Naive thymus-derived CD4-positive, alpha-beta T cell (primary cell): ENCODE data around the gene TSKU. TPM values are rescaled to one million over a fixed set of nuclear protein-coding genes. Genes with fewer than 3 reads are reported as not detected.

ENCODE experiments used
- ATAC-seq: fragments of 150-1000 bp; cut with Tn5 transposase; 2 replicates; pipeline ENCODE4 v1.10.0; 2021; ENCODE audit warnings: mild to moderate bottlenecking, moderate library complexity
- CTCF ChIA-PET: fragments of 350-600 bp; sonication (Branson Sonifier 250); formaldehyde crosslinking; loops from one replicate; lab custom pipeline; 2021; ENCODE audit warnings: antibody characterized with exemption; lab: Charles Lee
- POLR2A ChIA-PET: fragments of 350-600 bp; sonication (Branson Sonifier 250); formaldehyde crosslinking; loops from one replicate; lab custom pipeline; 2021; ENCODE audit warnings: antibody characterized with exemption, inconsistent platforms; lab: Charles Lee
- DNase-seq, 9 donors: peaks; one replicate each; pipeline versions ENCODE4 v3.0.0 to v3.0.0-alpha.2; 2020 to 2022; ENCODE audit warnings: mixed read lengths in 1 of 9
- H3K27ac ChIP-seq: one replicate; pipeline ENCODE4 v1.7.0; 2013; ENCODE audit warnings: mild to moderate bottlenecking, low read depth, low read length, moderate library complexity
- H3K27me3 ChIP-seq, 2 donors: one replicate each; pipeline ENCODE4 v1.7.0; 2013; ENCODE audit warnings: low read length in 2 of 2, mild to moderate bottlenecking in 2 of 2, moderate library complexity in 2 of 2; ENCODE audit not compliant: control insufficient read depth in 2 of 2, insufficient read depth in 2 of 2
- H3K36me3 ChIP-seq, 3 experiments: 1 replicate in 2 of 3; 2 replicates in 1 of 3; pipeline ENCODE4 v1.7.0; 2013; ENCODE audit warnings: low read length in 3 of 3, mild to moderate bottlenecking in 3 of 3, moderate library complexity in 1 of 3; ENCODE audit not compliant: insufficient read depth in 3 of 3, control insufficient read depth in 2 of 3
- H3K4me1 ChIP-seq, 2 donors: one replicate each; pipeline ENCODE4 v1.7.0; 2013; ENCODE audit warnings: low read length in 2 of 2, mild to moderate bottlenecking in 2 of 2, moderate library complexity in 1 of 2; ENCODE audit not compliant: control insufficient read depth in 2 of 2, insufficient read depth in 2 of 2
- H3K4me3 ChIP-seq: 2 replicates; pipeline ENCODE4 v1.7.0; 2013; ENCODE audit warnings: mild to moderate bottlenecking, low read length
- H3K9me3 ChIP-seq, 3 experiments: 1 replicate in 2 of 3; 2 replicates in 1 of 3; pipeline ENCODE4 v1.7.0; 2013; ENCODE audit warnings: low read length in 3 of 3; ENCODE audit not compliant: control insufficient read depth in 2 of 3
- H3K27ac Mint-ChIP-seq, 9 donors: one replicate each; pipeline ENCODE4 v1.8.0; 2020 to 2022; ENCODE audit warnings: mixed read lengths in 9 of 9, mild to moderate bottlenecking in 8 of 9, moderate library complexity in 5 of 9, inconsistent platforms in 2 of 9
- H3K27me3 Mint-ChIP-seq, 5 donors: one replicate each; pipeline ENCODE4 v1.8.0; 2021 to 2022; ENCODE audit warnings: mixed read lengths in 5 of 5, mild to moderate bottlenecking in 1 of 5
- H3K36me3 Mint-ChIP-seq, 5 donors: one replicate each; pipeline ENCODE4 v1.8.0; 2020 to 2022; ENCODE audit warnings: mixed read lengths in 5 of 5, mild to moderate bottlenecking in 3 of 5, inconsistent platforms in 1 of 5
- H3K4me1 Mint-ChIP-seq, 7 donors: one replicate each; pipeline ENCODE4 v1.8.0; 2020 to 2022; ENCODE audit warnings: mixed read lengths in 7 of 7, mild to moderate bottlenecking in 3 of 7, inconsistent platforms in 1 of 7
- H3K4me3 Mint-ChIP-seq, 10 donors: one replicate each; pipeline ENCODE4 v1.8.0; 2020 to 2022; ENCODE audit warnings: mild to moderate bottlenecking in 10 of 10, mixed read lengths in 10 of 10, moderate library complexity in 6 of 10, inconsistent platforms in 2 of 10
- H3K9me3 Mint-ChIP-seq, 11 donors: one replicate each; pipeline ENCODE4 v1.8.0; 2020 to 2022; ENCODE audit warnings: mixed read lengths in 11 of 11, mild to moderate bottlenecking in 4 of 11, inconsistent platforms in 1 of 11, moderate library complexity in 1 of 11
- intact Hi-C, 2 donors: fragments of 100-400 bp; cut with micrococcal nuclease; formaldehyde crosslinking; loops; one replicate each; pipeline ENCODE4 v1.15.1; 2023
- polyA plus RNA-seq, 2 donors: library from polyadenylated mRNA; unstranded; fragments of 300-500 nt; fragmentation: Illumina TruSeq; gene quantifications; one replicate each; pipeline ENCODE4 v1.2.3, GENCODE V29; 2021
- total RNA-seq, 6 experiments: library from RNA in 5 of 6; stranded (reverse) in 5 of 6; gene quantifications; 1 replicate in 5 of 6; 2 replicates in 1 of 6; pipeline ENCODE4 v1.2.3 and lab custom pipeline; 2021 to 2026

The TSKU gene
- total and polyA plus RNA-seq, 7 experiments from 2014 or later: 0.13 to 1.5 TPM; not detected in 5

GRCh38 chr11:76781807-76782530 is 1.2 kb upstream of the TSKU start:
- ChIA-PET CTCF (no interaction called here), POLR2A (no interaction called here)
- no peak overlapping the region for H3K27ac ChIP-seq
- peak overlapping the region in 8 of 10 donors; percentile 25 to 93 (median 82) for H3K4me3 Mint-ChIP-seq
- peaks cover 4 to 8% of the 10 kb centered on the region in 2 donors for H3K27me3 ChIP-seq
- DNase-seq: no peak
- intact Hi-C loops: loop anchor here in 1 of 2 donors (1.0 to 10.0 kb wide), 3 partner anchors 13 to 337 kb away; partner anchors contain the start of gene EMSY
- H3K27ac Mint-ChIP-seq: no peak overlapping the region
- peaks cover 0 to 4% of the 10 kb centered on the region in 2 donors for H3K4me1 ChIP-seq
- peaks cover 0 to 15% (median 8%) of the 10 kb centered on the region in 5 donors for H3K36me3 Mint-ChIP-seq
- peaks cover 0 to 9% (median 0%) of the 10 kb centered on the region in 3 experiments for H3K9me3 ChIP-seq
- no peak for ATAC-seq
- H3K36me3 ChIP-seq: no peaks in the 10 kb centered on the region
- peaks cover 48 to 70% (median 51%) of the 10 kb centered on the region in 5 donors for H3K27me3 Mint-ChIP-seq
- H3K4me1 Mint-ChIP-seq: peaks cover 4 to 16% (median 8%) of the 10 kb centered on the region in 7 donors
- H3K4me3 ChIP-seq: no peak overlapping the region
- peaks cover 0 to 15% (median 9%) of the 10 kb centered on the region in 11 donors for H3K9me3 Mint-ChIP-seq

- CTCF ChIA-PET: interaction anchor here (0.7 kb wide), 1 partner anchor 25 kb away, joined by 3 read pairs; no protein-coding TSS in a partner anchor
- no peak overlapping the region for H3K27ac ChIP-seq
These were observed 444 bp upstream of the TSKU start for GRCh38 chr11:76782531-76783293.

GRCh38 chr11:76783896-76784813 is 999 bp downstream of the TSKU start:
- ChIA-PET CTCF (no interaction called here), POLR2A (no interaction called here)
- peaks cover 0 to 3% (median 0%) of the 10 kb centered on the region in 5 donors for H3K36me3 Mint-ChIP-seq
- no peak overlapping the region for H3K27ac Mint-ChIP-seq
- ATAC-seq (no peak), DNase-seq (no peak)
- H3K9me3 Mint-ChIP-seq: peaks cover 0 to 1% (median 0%) of the 10 kb centered on the region in 11 donors
- Histone ChIP-seq H3K36me3 (no peaks in the 10 kb centered on the region), H3K27ac (no peak overlapping the region), H3K4me3 (no peak overlapping the region), H3K4me1 (peaks cover 0 to 4% of the 10 kb centered on the region in 2 donors), H3K27me3 (peaks cover 4 to 8% of the 10 kb centered on the region in 2 donors), H3K9me3 (no peaks in the 10 kb centered on the region)
- H3K4me3 Mint-ChIP-seq: peak overlapping the region in 9 of 10 donors; percentile 44 to 93 (median 58)
- intact Hi-C loops: loop anchor here in 1 of 2 donors (2.0 to 10.0 kb wide), 2 partner anchors 15 to 339 kb away; partner anchors contain the start of gene EMSY
- peaks cover 4 to 16% (median 8%) of the 10 kb centered on the region in 7 donors for H3K4me1 Mint-ChIP-seq
- H3K27me3 Mint-ChIP-seq: peaks cover 35 to 56% (median 40%) of the 10 kb centered on the region in 5 donors

More at GRCh38 chr11:76782531-76783293, 444 bp upstream of the TSKU start:
- Histone ChIP-seq H3K27me3 (peaks cover 4 to 8% of the 10 kb centered on the region in 2 donors), H3K36me3 (no peaks in the 10 kb centered on the region), H3K4me1 (peaks cover 0 to 4% of the 10 kb centered on the region in 2 donors), H3K4me3 (peak overlapping the region; percentile 37), H3K9me3 (peaks cover 0 to 1% (median 0%) of the 10 kb centered on the region in 3 experiments)
- peaks cover 0 to 10% (median 7%) of the 10 kb centered on the region in 5 donors for H3K36me3 Mint-ChIP-seq
- H3K27me3 Mint-ChIP-seq: peaks cover 46 to 70% (median 51%) of the 10 kb centered on the region in 5 donors
- H3K9me3 Mint-ChIP-seq: peaks cover 0 to 9% (median 2%) of the 10 kb centered on the region in 11 donors
- POLR2A ChIA-PET: no interaction called here
- intact Hi-C loops: loop anchor here in 1 of 2 donors (1.0 to 10.0 kb wide), 3 partner anchors 14 to 338 kb away; partner anchors contain the start of gene EMSY
- DNase-seq: peak in 2 of 9 donors; percentile 7 to 64
- peak overlapping the region; percentile 66 to 93 (median 82) for H3K4me3 Mint-ChIP-seq
- ATAC-seq: peak; percentile 44
- peaks cover 4 to 16% (median 8%) of the 10 kb centered on the region in 7 donors for H3K4me1 Mint-ChIP-seq
- peak overlapping the region in 1 of 9 donors; percentile 85 for H3K27ac Mint-ChIP-seq

- Mint-ChIP-seq H3K9me3 (peaks cover 0 to 1% (median 0%) of the 10 kb centered on the region in 11 donors), H3K4me3 (peak overlapping the region in 5 of 10 donors; percentile 4 to 93 (median 31)), H3K4me1 (peaks cover 4 to 16% (median 8%) of the 10 kb centered on the region in 7 donors), H3K36me3 (peaks cover 0 to 3% (median 0%) of the 10 kb centered on the region in 5 donors), H3K27me3 (peaks cover 30 to 46% (median 36%) of the 10 kb centered on the region in 5 donors), H3K27ac (no peak overlapping the region)
- Histone ChIP-seq H3K4me3 (no peak overlapping the region), H3K27me3 (peaks cover 4 to 8% of the 10 kb centered on the region in 2 donors), H3K4me1 (peaks cover 0 to 4% of the 10 kb centered on the region in 2 donors), H3K27ac (no peak overlapping the region), H3K9me3 (no peaks in the 10 kb centered on the region), H3K36me3 (no peaks in the 10 kb centered on the region)
- CTCF ChIA-PET: no interaction called here
- intact Hi-C loops: loop anchor here in 1 of 2 donors (10.0 kb wide), 1 partner anchor 341 kb away; the partner anchor contains the start of gene EMSY
- ATAC-seq (no peak), DNase-seq (no peak)
- POLR2A ChIA-PET: no interaction called here
These were observed 2.4 kb downstream of the TSKU start for GRCh38 chr11:76785513-76785912.

GRCh38 chr11:76786016-76786415 is 2.9 kb downstream of the TSKU start:
- ChIA-PET POLR2A (no interaction called here), CTCF (no interaction called here)
- intact Hi-C loops: loop anchor here in 1 of 2 donors (10.0 kb wide), 1 partner anchor 341 kb away; the partner anchor contains the start of gene EMSY
- H3K36me3 ChIP-seq: no peaks in the 10 kb centered on the region
- H3K4me3 ChIP-seq: no peak overlapping the region
- no peak overlapping the region for H3K27ac ChIP-seq
- Mint-ChIP-seq H3K27ac (peak overlapping the region in 1 of 9 donors; percentile 32), H3K9me3 (peaks cover 0 to 3% (median 0%) of the 10 kb centered on the region in 11 donors), H3K4me1 (peaks cover 4 to 16% (median 8%) of the 10 kb centered on the region in 7 donors), H3K4me3 (peak overlapping the region in 4 of 10 donors; percentile 4 to 93 (median 38)), H3K36me3 (peaks cover 0 to 3% (median 0%) of the 10 kb centered on the region in 5 donors), H3K27me3 (peaks cover 30 to 41% (median 36%) of the 10 kb centered on the region in 5 donors)
- DNase-seq (no peak), ATAC-seq (no peak)
- no peaks in the 10 kb centered on the region for H3K9me3 ChIP-seq
- peaks cover 4 to 8% of the 10 kb centered on the region in 2 donors for H3K27me3 ChIP-seq
- peaks cover 0 to 4% of the 10 kb centered on the region in 2 donors for H3K4me1 ChIP-seq
